ENCODE results near the gene GINS1. TPM values are rescaled to one million over a fixed set of nuclear protein-coding genes. Genes with fewer than 3 reads are reported as not detected.

The GINS1 gene
- total and polyA plus RNA-seq, 2 donors (not counting 3 experiments of a cell fraction or from before 2014, with no cell fraction given) = 8.2 to 26.3 TPM

DNA sequence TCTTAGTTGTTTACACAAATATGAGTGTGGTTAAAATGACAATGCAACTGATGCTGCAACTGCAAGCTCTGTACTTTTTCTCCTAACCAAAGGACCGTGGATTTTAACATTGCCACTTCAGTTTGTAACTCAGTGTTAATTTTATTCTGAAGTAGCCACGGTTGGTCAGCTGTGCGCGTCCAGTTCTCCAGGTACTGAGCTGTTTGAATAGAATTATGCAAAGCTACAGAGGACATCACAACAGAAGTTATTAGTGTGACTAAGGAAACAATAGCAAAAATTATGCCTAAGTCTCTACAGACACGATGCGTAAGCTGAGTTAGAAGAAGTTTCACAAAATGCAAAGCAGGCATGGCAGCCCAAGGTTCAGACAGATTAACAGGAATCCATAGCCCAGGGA is 12.5 kb upstream of the GINS1 start:
- TF ChIP-seq, protein P1, sequence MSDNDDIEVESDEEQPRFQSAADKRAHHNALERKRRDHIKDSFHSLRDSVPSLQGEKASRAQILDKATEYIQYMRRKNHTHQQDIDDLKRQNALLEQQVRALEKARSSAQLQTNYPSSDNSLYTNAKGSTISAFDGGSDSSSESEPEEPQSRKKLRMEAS (IDR thresholded peaks at IDR 0.05; ENCODE audit: insufficient read depth, insufficient read length) = no peak
- TF ChIP-seq EZH2 (IDR thresholded peaks at IDR 0.05; ENCODE audit: borderline replicate concordance, low read depth, low read length, severe bottlenecking) (no peak), POLR2AphosphoS5 (IDR thresholded peaks at IDR 0.05; ENCODE audit: insufficient read depth, low read depth, low read length) (no peak), GATA2 (IDR thresholded peaks at IDR 0.05; ENCODE audit: insufficient read depth, insufficient read length, low read depth, low read length) (no peak)
- Histone ChIP-seq H3K4me2 (ENCODE audit: insufficient read depth, low read length) (no peak overlapping the region), H3K9me1 (replicated peaks; ENCODE audit: control insufficient read depth, extremely low read depth, insufficient read depth, low read length) (no peaks in the 10 kb centered on the region), H3K27ac (ENCODE audit: insufficient read depth, low read depth, low read length) (no peak overlapping the region), H3K9me3 (replicated peaks; ENCODE audit: control insufficient read depth, insufficient read depth, low read length) (no peaks in the 10 kb centered on the region), H3K36me3 (ENCODE audit: control insufficient read depth in 2 of 2, extremely low read depth in 1 of 2, insufficient read depth in 2 of 2, low read length in 2 of 2) (no peaks in the 10 kb centered on the region), H3K79me2 (ENCODE audit: control insufficient read depth, insufficient read depth, low read length) (peaks cover 3% of the 10 kb centered on the region), H3K4me3 (replicated peaks in 1 of 3; ENCODE audit: insufficient read depth in 1 of 3, low read depth in 1 of 3, low read length in 3 of 3) (no peak overlapping the region), H3K4me1 (ENCODE audit: control insufficient read depth, extremely low read depth, insufficient read depth, low read length) (peaks cover 6% of the 10 kb centered on the region), H4K20me1 (replicated peaks; ENCODE audit: control insufficient read depth, extremely low read depth, insufficient read depth, low read length) (no peaks in the 10 kb centered on the region), H3K27me3 (ENCODE audit: control insufficient read depth in 2 of 2, insufficient read depth in 2 of 2, low read length in 2 of 2) (peaks cover 0 to 1% of the 10 kb centered on the region in 2 experiments), H2AFZ (ENCODE audit: low read depth, low read length) (no peak overlapping the region), H3K9ac (replicated peaks; ENCODE audit: extremely low read depth, insufficient read depth, low read length) (no peak overlapping the region)
- no TSS peak for BruUV-seq (replicated peaks)
- intact Hi-C loops (cut with micrococcal nuclease) (loop anchor here (5.0 to 10.0 kb wide), 3 partner anchors 227 to 338 kb away; partner anchors contain the start of genes ACSS1, NANP and ZNF337), dilution Hi-C loops (cut with MboI; ENCODE audit: extremely low pct_ligation_motif_present, low sequenced_read_pairs) (no loop called here)
- CTCF ChIA-PET = interaction anchor here (0.7 kb wide), 1 partner anchor 63 kb away, joined by 3 read pairs; no protein-coding TSS in a partner anchor
- no peak for DNase-seq (ENCODE audit: low read depth, low spot score)
- POLR2A ChIA-PET = no interaction called here
- FAIRE-seq = no peak

DNA sequence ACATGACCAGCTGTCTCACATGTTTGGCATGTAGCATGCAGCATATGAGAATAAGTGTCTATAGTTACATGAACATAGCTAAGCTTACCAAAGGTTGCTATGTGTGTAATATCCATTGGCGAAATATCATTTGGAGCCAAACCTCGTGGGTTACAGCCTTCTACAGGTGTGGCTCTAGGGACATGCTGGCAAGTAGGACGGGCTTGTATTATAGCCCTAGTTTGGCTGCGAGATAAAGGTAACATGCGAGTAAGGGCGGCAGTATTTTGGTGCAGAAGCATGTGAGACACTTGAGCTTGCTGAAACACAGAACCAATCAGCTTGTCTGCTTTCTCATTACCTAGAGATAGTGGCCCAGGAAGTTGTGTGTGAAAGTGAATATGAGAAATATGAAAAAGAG is 10.4 kb upstream of the GINS1 start:
- ChIA-PET CTCF (interaction anchor here (2.5 to 4.5 kb wide), 3 partner anchors 58 to 107 kb away, joined by 14 to 104 read pairs (median 65); no protein-coding TSS in a partner anchor), POLR2A (no interaction called here)
- no peak overlapping the region for H3K4me3 ChIP-seq (replicated peaks in 1 of 3; ENCODE audit: insufficient read depth in 1 of 3, low read depth in 1 of 3, low read length in 3 of 3)
- no peaks in the 10 kb centered on the region for H3K4me1 ChIP-seq (ENCODE audit: control insufficient read depth, extremely low read depth, insufficient read depth, low read length)
- H4K20me1 ChIP-seq (replicated peaks; ENCODE audit: control insufficient read depth, extremely low read depth, insufficient read depth, low read length) = no peaks in the 10 kb centered on the region
- no peak overlapping the region for H2AFZ ChIP-seq (ENCODE audit: low read depth, low read length)
- dilution Hi-C loops (cut with MboI; ENCODE audit: extremely low pct_ligation_motif_present, low sequenced_read_pairs) (no loop called here), intact Hi-C loops (cut with micrococcal nuclease) (loop anchor here (10.0 kb wide), 1 partner anchor 298 kb away; the partner anchor contains the start of gene ZNF337)
- BruUV-seq (replicated peaks) = no TSS peak
- no peak overlapping the region for H3K4me2 ChIP-seq (ENCODE audit: insufficient read depth, low read length)
- peaks cover 0 to 1% of the 10 kb centered on the region in 2 experiments for H3K27me3 ChIP-seq (ENCODE audit: control insufficient read depth in 2 of 2, insufficient read depth in 2 of 2, low read length in 2 of 2)
- H3K79me2 ChIP-seq (ENCODE audit: control insufficient read depth, insufficient read depth, low read length) = no peaks in the 10 kb centered on the region
- H3K9me1 ChIP-seq (replicated peaks; ENCODE audit: control insufficient read depth, extremely low read depth, insufficient read depth, low read length) = no peaks in the 10 kb centered on the region
- TF ChIP-seq, protein P2, sequence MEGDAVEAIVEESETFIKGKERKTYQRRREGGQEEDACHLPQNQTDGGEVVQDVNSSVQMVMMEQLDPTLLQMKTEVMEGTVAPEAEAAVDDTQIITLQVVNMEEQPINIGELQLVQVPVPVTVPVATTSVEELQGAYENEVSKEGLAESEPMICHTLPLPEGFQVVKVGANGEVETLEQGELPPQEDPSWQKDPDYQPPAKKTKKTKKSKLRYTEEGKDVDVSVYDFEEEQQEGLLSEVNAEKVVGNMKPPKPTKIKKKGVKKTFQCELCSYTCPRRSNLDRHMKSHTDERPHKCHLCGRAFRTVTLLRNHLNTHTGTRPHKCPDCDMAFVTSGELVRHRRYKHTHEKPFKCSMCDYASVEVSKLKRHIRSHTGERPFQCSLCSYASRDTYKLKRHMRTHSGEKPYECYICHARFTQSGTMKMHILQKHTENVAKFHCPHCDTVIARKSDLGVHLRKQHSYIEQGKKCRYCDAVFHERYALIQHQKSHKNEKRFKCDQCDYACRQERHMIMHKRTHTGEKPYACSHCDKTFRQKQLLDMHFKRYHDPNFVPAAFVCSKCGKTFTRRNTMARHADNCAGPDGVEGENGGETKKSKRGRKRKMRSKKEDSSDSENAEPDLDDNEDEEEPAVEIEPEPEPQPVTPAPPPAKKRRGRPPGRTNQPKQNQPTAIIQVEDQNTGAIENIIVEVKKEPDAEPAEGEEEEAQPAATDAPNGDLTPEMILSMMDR (IDR thresholded peaks at IDR 0.05; ENCODE audit: extremely low read depth in 1 of 2, insufficient read depth in 1 of 2, low read depth in 1 of 2, low read length in 2 of 2) = no peak
- TF ChIP-seq FOS (IDR thresholded peaks at IDR 0.05; ENCODE audit: borderline replicate concordance, insufficient read depth, low read length) (no peak), JUN (IDR thresholded peaks at IDR 0.05; ENCODE audit: borderline replicate concordance, insufficient read depth, insufficient read length, low read depth) (no peak), EZH2 (IDR thresholded peaks at IDR 0.05; ENCODE audit: borderline replicate concordance, low read depth, low read length, severe bottlenecking) (no peak), POLR2A (IDR thresholded peaks at IDR 0.05; ENCODE audit: low read depth, low read length) (no peak), POLR2AphosphoS5 (IDR thresholded peaks at IDR 0.05; ENCODE audit: insufficient read depth, low read depth, low read length) (no peak), MYC (IDR thresholded peaks at IDR 0.05; ENCODE audit: low read depth, low read length) (no peak), GATA2 (IDR thresholded peaks at IDR 0.05; ENCODE audit: insufficient read depth, insufficient read length, low read depth, low read length) (no peak)
- TF ChIP-seq, protein P1 (IDR thresholded peaks at IDR 0.05; ENCODE audit: insufficient read depth, insufficient read length) = no peak
- H3K9me3 ChIP-seq (replicated peaks; ENCODE audit: control insufficient read depth, insufficient read depth, low read length) = no peaks in the 10 kb centered on the region
- DNase-seq (ENCODE audit: low read depth, low spot score) = no peak
- no peaks in the 10 kb centered on the region for H3K36me3 ChIP-seq (ENCODE audit: control insufficient read depth in 2 of 2, extremely low read depth in 1 of 2, insufficient read depth in 2 of 2, low read length in 2 of 2)
- no peak overlapping the region for H3K9ac ChIP-seq (replicated peaks; ENCODE audit: extremely low read depth, insufficient read depth, low read length)
- no peak overlapping the region for H3K27ac ChIP-seq (ENCODE audit: insufficient read depth, low read depth, low read length)
- FAIRE-seq = no peak

Measured in endothelial cell of umbilical vein (primary cell).